WTC11 (cell line): ENCODE results near the gene ZMYND8.

Experiments
- FOXP1 ChIP-seq: sonication (generic); formaldehyde crosslinking; IDR thresholded peaks from 2 replicates; pipeline ENCODE4 v1.8.0; 2022; ENCODE audit warnings: missing genetic modification reagents, mild to moderate bottlenecking, moderate library complexity, borderline replicate concordance
- KAT7 ChIP-seq: sonication (generic); formaldehyde crosslinking; IDR thresholded peaks from 2 replicates; pipeline ENCODE4 v1.8.1; 2023; ENCODE audit warnings: missing genetic modification reagents, mild to moderate bottlenecking, borderline replicate concordance
- TF ChIP-seq, protein P1 (sequence below): fragments of 200-600 bp; IDR thresholded peaks from 2 replicates; pipeline ENCODE4 v1.8.0; 2022; ENCODE audit warnings: antibody characterized with exemption
- TF ChIP-seq, protein P2 (sequence below): sonication (generic); formaldehyde crosslinking; IDR thresholded peaks from 2 replicates; pipeline ENCODE4 v1.8.0; 2022; ENCODE audit warnings: mild to moderate bottlenecking, missing genetic modification reagents

- TF ChIP-seq FOXP1 (CRISPR knock-in tag) (no peak), KAT7 (CRISPR knock-in tag) (no peak)
- TF ChIP-seq, protein P1, sequence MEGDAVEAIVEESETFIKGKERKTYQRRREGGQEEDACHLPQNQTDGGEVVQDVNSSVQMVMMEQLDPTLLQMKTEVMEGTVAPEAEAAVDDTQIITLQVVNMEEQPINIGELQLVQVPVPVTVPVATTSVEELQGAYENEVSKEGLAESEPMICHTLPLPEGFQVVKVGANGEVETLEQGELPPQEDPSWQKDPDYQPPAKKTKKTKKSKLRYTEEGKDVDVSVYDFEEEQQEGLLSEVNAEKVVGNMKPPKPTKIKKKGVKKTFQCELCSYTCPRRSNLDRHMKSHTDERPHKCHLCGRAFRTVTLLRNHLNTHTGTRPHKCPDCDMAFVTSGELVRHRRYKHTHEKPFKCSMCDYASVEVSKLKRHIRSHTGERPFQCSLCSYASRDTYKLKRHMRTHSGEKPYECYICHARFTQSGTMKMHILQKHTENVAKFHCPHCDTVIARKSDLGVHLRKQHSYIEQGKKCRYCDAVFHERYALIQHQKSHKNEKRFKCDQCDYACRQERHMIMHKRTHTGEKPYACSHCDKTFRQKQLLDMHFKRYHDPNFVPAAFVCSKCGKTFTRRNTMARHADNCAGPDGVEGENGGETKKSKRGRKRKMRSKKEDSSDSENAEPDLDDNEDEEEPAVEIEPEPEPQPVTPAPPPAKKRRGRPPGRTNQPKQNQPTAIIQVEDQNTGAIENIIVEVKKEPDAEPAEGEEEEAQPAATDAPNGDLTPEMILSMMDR, result no peak
- TF ChIP-seq, protein P2, sequence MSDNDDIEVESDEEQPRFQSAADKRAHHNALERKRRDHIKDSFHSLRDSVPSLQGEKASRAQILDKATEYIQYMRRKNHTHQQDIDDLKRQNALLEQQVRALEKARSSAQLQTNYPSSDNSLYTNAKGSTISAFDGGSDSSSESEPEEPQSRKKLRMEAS (CRISPR knock-in tag), result no peak
Observed at GRCh38 chr20:47295129-47295813, 61.2 kb downstream of the ZMYND8 start.
